ENCODE data around the gene CTTNBP2. TPM values are rescaled to one million over a fixed set of nuclear protein-coding genes. Genes with fewer than 3 reads are reported as not detected.

Gene CTTNBP2
- total and polyA plus RNA-seq, 2 donors (not counting 1 experiment from before 2014, with no cell fraction given), result 0.04 to 0.27 TPM

DNA sequence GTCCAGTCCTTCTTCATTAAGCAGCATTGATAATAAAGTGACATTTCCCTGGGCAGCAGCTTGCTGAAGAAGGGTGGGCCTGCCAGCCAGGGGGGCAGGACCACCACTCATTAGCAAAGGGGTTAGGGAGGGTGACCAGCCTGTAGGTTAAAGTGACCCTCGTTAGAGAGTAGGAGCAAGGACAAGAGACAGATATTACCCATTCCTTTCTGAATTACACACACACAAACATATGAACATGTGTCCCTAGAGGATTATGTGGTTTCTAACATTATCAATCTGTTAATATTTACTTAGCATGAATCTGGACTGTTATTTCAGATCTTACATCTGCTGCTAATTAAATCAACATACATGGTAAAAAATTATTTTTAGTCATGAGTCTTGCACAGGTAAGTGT lies 88.9 kb downstream of the CTTNBP2 start:
- ChIA-PET CTCF (no interaction called here), POLR2A (no interaction called here)
- no CpG with 5 or more reads among the region's 1 CpG for WGBS (ENCODE audit: insufficient coverage)
- Histone ChIP-seq H3K4me3 (ENCODE audit: control extremely low read depth in 1 of 5, extremely low read depth in 1 of 5, insufficient read depth in 1 of 5, low read depth in 2 of 5, low read length in 4 of 5) (no peak overlapping the region), H2AFZ (ENCODE audit: insufficient read depth, low read depth, low read length, poor library complexity, severe bottlenecking) (no peak overlapping the region), H3K4me2 (replicated peaks; ENCODE audit: low read depth, low read length, poor library complexity, severe bottlenecking) (no peak overlapping the region), H3K36me3 (replicated peaks in 1 of 2; ENCODE audit: control extremely low read depth in 1 of 2, control insufficient read depth in 1 of 2, extremely low read depth in 1 of 2, insufficient read depth in 2 of 2, low read length in 1 of 2) (no peaks in the 10 kb centered on the region), H3K27me3 (replicated peaks in 1 of 4; ENCODE audit: control extremely low read depth in 1 of 4, control insufficient read depth in 3 of 4, insufficient read depth in 4 of 4, low read length in 3 of 4) (no peaks in the 10 kb centered on the region), H3K9ac (ENCODE audit: low read length) (no peak overlapping the region), H3K4me1 (ENCODE audit: control insufficient read depth in 2 of 2, insufficient read depth in 2 of 2, low read length in 2 of 2) (no peaks in the 10 kb centered on the region), H4K20me1 (ENCODE audit: control insufficient read depth, insufficient read depth, low read length, poor library complexity, severe bottlenecking) (no peaks in the 10 kb centered on the region), H3K27ac (ENCODE audit: low read length in 2 of 2) (no peak overlapping the region), H3K9me3 (ENCODE audit: control extremely low read depth in 1 of 3, control insufficient read depth in 2 of 3, insufficient read depth in 1 of 3, low read length in 2 of 3) (no peaks in the 10 kb centered on the region), H3K79me2 (ENCODE audit: control insufficient read depth, insufficient read depth, low read length) (no peaks in the 10 kb centered on the region)
- H3K4me3 Mint-ChIP-seq, result no peak overlapping the region
- H3K4me1 Mint-ChIP-seq, result no peaks in the 10 kb centered on the region
- ATAC-seq (ENCODE audit: low read depth) (no peak), DNase-seq (no peak)
- TF ChIP-seq EZH2 (IDR thresholded peaks at IDR 0.05; ENCODE audit: borderline replicate concordance, insufficient read depth, low read depth, low read length, poor library complexity, severe bottlenecking), result no peak
- TF ChIP-seq, protein P1, sequence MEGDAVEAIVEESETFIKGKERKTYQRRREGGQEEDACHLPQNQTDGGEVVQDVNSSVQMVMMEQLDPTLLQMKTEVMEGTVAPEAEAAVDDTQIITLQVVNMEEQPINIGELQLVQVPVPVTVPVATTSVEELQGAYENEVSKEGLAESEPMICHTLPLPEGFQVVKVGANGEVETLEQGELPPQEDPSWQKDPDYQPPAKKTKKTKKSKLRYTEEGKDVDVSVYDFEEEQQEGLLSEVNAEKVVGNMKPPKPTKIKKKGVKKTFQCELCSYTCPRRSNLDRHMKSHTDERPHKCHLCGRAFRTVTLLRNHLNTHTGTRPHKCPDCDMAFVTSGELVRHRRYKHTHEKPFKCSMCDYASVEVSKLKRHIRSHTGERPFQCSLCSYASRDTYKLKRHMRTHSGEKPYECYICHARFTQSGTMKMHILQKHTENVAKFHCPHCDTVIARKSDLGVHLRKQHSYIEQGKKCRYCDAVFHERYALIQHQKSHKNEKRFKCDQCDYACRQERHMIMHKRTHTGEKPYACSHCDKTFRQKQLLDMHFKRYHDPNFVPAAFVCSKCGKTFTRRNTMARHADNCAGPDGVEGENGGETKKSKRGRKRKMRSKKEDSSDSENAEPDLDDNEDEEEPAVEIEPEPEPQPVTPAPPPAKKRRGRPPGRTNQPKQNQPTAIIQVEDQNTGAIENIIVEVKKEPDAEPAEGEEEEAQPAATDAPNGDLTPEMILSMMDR (IDR thresholded peaks at IDR 0.05), result no peak
- H3K27ac Mint-ChIP-seq, result no peak overlapping the region
- no peaks in the 10 kb centered on the region for H3K9me3 Mint-ChIP-seq (ENCODE audit: insufficient read depth)
- H3K27me3 Mint-ChIP-seq, result no peaks in the 10 kb centered on the region
- intact Hi-C loops (cut with micrococcal nuclease), result no loop called here

DNA sequence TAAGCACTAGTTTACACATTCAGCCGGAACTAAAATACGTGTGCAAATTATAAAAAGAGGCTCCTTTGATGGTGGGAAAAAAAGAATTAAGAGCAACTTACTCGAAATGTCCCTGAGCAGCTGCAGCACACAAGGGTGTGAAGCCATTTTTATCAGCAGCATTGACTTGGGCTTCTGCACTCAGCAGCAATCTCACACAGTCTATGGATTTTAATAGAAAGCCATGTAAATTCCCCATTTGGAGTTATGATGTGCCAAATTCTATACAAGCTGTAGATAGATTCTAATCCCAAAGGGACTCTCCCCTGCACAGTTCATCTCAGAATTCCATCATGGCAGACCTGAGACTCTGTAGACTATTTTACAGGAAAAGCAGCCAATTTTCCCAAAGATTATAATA lies 90.5 kb downstream of the CTTNBP2 start:
- Mint-ChIP-seq H3K4me3 (no peak overlapping the region), H3K27ac (no peak overlapping the region), H3K4me1 (no peaks in the 10 kb centered on the region), H3K27me3 (peaks cover 7% of the 10 kb centered on the region), H3K9me3 (ENCODE audit: insufficient read depth) (no peaks in the 10 kb centered on the region)
- ATAC-seq (ENCODE audit: low read depth) (no peak), DNase-seq (no peak)
- Histone ChIP-seq H3K27me3 (replicated peaks in 1 of 4; ENCODE audit: control extremely low read depth in 1 of 4, control insufficient read depth in 3 of 4, insufficient read depth in 4 of 4, low read length in 3 of 4) (no peaks in the 10 kb centered on the region), H3K79me2 (ENCODE audit: control insufficient read depth, insufficient read depth, low read length) (no peaks in the 10 kb centered on the region), H3K27ac (ENCODE audit: low read length in 2 of 2) (no peak overlapping the region), H3K4me3 (ENCODE audit: control extremely low read depth in 1 of 5, extremely low read depth in 1 of 5, insufficient read depth in 1 of 5, low read depth in 2 of 5, low read length in 4 of 5) (no peak overlapping the region), H3K4me2 (replicated peaks; ENCODE audit: low read depth, low read length, poor library complexity, severe bottlenecking) (no peak overlapping the region), H3K36me3 (replicated peaks in 1 of 2; ENCODE audit: control extremely low read depth in 1 of 2, control insufficient read depth in 1 of 2, extremely low read depth in 1 of 2, insufficient read depth in 2 of 2, low read length in 1 of 2) (no peaks in the 10 kb centered on the region), H3K4me1 (ENCODE audit: control insufficient read depth in 2 of 2, insufficient read depth in 2 of 2, low read length in 2 of 2) (no peaks in the 10 kb centered on the region), H2AFZ (ENCODE audit: insufficient read depth, low read depth, low read length, poor library complexity, severe bottlenecking) (no peak overlapping the region), H3K9me3 (ENCODE audit: control extremely low read depth in 1 of 3, control insufficient read depth in 2 of 3, insufficient read depth in 1 of 3, low read length in 2 of 3) (no peaks in the 10 kb centered on the region), H4K20me1 (ENCODE audit: control insufficient read depth, insufficient read depth, low read length, poor library complexity, severe bottlenecking) (no peaks in the 10 kb centered on the region), H3K9ac (ENCODE audit: low read length) (no peak overlapping the region)
- CTCF ChIA-PET, result no interaction called here
- intact Hi-C loops (cut with micrococcal nuclease), result no loop called here
- no peak for TF ChIP-seq EZH2 (IDR thresholded peaks at IDR 0.05; ENCODE audit: borderline replicate concordance, insufficient read depth, low read depth, low read length, poor library complexity, severe bottlenecking)
- TF ChIP-seq, protein P1 (IDR thresholded peaks at IDR 0.05), result no peak
- POLR2A ChIA-PET, result no interaction called here
- WGBS (ENCODE audit: insufficient coverage), result 83% methylated on average over 1 of the region's 3 CpGs
